Activated CD8-positive, alpha-beta memory T cell treated with anti-CD3 and anti-CD28 coated beads for 24 hours (primary cell): ENCODE data around the gene RETREG2.
A peak's percentile ranks its signal among the peaks of the same experiment; 100 is the strongest.
"Not testable (repeated sequence)": the region's sequence is repeated elsewhere in the genome, so short reads cannot be mapped to it uniquely, and the experiment has no call there.

ENCODE experiments used
- DNase-seq: peaks from one replicate; pipeline ENCODE4 v3.0.0-alpha.2; 2020

RETREG2 gene

DNA sequence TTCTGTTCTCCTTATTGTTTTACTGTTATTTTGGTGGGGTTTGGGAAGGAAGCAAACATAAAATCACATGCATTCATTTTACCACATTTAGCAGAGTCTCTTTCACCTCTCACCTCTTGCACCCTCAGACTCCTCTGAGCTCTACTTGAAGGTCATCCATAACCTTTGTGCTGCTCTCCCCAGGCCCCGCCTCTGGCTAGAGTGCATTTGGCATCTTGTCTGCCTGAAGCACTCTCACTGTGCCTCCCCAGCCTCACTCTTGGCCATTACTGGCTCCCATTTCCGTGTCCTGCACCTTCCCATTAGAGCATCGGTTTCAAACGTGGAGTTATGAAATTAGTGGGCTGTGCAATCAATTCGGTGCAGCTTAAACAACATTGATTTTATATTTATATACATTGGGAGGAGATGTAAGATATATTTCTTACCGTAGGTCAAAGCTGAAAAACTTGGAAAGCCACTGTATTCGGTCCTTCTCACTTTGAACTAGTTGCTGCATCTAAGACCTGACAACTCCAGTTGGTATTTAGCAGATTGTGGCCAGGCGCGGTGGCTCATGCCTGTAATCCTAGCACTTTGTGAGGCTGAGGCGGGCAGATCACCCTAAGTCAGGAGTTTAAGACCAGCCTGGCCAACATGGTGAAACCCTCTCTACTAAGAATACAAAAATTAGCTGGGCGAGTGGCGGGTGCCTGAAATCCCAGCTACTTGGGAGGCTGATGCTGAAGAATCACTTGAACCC lies 21.6 kb downstream of the RETREG2 start:
- DNase-seq: no peak

DNA sequence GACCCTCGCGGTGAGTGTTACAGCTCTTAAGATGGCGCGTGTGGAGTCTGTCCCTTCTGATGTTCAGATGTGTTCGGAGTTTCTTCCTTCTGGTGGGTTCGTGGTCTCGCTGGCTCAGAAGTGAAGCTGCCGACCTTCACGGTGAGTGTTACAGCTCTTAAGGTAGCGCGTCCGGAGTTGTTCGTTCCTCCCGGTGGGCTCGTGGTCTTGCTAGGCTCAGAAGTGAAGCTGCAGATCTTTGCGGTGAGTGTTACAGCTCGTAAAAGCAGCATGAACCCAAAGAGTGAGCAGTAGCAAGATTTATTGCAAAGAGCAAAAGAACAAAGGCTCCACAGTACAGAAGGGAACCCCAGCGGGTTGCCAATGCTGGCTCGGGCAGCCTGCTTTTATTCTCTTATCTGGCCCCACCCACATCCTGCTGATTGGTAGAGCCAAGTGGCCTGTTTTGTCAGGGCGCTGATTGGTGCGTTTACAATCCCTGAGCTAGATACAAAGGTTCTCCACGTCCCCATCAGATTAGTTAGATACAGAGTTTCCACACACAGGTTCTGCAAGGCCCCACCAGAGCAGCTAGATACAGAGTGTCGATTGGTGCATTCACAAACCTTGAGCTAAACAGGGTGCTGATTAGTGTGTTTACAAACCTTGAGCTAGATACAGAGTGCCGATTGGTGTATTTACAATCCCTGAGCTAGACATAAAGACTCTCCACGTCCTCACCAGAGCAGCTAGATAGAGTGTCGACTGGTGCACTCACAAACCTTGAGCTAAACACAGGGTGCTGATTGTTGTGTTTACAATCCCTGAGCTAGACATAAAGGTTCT lies 22.6 kb downstream of the RETREG2 start:
- DNase-seq: peak; percentile 83

DNA sequence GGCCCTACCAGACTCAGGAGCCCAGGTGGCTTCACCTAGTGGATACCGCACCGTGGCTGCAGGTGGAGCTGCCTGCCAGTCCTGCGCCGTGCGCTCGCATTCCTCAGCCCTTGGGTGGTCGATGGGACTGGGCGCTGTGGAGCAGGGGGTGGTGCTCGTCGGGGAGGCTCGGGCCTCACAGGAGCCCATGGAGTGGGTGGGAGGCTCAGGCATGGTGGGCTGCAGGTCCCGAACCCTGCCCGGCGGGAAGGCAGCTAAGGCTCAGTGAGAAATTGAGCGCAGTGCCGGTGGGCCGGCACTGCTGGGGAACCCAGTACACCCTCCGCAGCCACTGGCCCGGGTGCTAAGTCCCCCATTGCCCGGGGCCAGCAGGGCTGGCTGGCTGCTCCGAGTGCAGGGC lies 23.3 kb downstream of the RETREG2 start:
- DNase-seq: not testable (repeated sequence)

GRCh38 chr2:219204425-219205164 lies 26.5 kb downstream of the RETREG2 start:
- DNase-seq: no peak

DNA sequence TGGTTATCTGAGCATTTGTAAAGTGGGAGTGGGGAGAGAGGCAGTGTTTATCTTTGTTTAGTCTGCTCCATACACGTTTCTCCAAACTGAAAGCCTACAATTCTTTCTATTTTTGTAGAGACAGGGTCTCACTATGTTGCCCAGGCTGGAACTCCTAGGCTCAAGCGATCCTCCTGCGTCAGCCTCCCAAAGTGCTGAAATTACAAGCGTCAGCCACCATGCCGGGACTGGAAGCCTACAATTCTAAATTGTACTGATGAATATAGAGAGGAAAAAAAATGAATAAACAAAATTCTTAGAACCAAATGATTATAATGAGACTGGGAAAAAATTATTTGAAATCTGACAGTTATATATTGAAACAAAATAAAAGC lies 27.1 kb downstream of the RETREG2 start:
- DNase-seq: no peak

- DNase-seq: no peak
Measured at GRCh38 chr2:219205981-219206327, 27.9 kb downstream of the RETREG2 start.

DNA sequence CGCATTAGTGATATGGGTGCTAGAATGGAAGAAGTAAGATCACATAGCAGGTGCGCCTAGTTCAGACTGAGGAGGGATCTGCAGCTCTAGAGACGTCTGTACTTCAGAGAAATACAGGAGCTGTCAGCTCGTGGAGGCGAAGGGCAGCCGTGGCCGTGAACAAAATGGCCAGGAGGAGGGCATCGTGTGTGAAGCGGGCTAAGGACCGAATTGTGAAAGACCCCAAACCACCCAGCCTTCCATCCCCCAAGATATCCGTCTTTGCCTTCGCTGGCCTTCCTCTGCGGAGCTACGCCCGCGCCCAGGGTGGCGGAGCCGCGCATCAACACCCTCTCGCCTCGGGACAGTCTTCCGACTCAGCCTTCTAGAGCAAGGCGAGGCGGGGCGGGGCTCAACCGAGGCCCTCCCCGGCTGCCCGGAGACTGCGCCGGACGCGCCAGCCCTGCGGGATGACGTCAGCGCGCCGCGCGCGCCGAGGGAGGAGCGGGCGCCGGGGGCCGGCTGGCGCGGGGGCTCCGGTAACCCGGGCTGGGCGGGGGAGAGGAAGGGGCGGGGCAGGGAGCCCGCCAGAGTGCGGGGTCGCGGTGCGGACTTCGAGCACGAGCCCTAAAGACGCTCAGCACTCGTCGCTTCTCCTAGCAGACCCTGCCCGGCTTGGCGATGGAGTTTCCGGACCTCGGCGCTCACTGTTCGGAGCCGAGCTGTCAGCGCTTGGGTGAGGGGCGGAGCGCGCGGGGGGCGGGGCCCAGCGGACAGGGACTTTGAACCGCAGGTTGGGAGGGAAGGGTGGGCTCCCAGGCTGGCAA lies 28.5 kb downstream of the RETREG2 start, which contains the start of gene ZFAND2B:
ZFAND2B (plus strand) TSS at position 455 of the 806 bp plus-strand sequence; CDS start at position 661, 206 bp downstream.
- DNase-seq: peak; percentile 98

- DNase-seq: no peak
Measured at GRCh38 chr2:219207134-219207883, 29.2 kb downstream of the RETREG2 start.

GRCh38 chr2:219207884-219208740 lies 30.0 kb downstream of the RETREG2 start:
- DNase-seq: no peak

GRCh38 chr2:219209236-219210195 lies 31.4 kb downstream of the RETREG2 start:
- DNase-seq: no peak

- DNase-seq: no peak
Measured at GRCh38 chr2:219210196-219210885, 32.3 kb downstream of the RETREG2 start.

DNA sequence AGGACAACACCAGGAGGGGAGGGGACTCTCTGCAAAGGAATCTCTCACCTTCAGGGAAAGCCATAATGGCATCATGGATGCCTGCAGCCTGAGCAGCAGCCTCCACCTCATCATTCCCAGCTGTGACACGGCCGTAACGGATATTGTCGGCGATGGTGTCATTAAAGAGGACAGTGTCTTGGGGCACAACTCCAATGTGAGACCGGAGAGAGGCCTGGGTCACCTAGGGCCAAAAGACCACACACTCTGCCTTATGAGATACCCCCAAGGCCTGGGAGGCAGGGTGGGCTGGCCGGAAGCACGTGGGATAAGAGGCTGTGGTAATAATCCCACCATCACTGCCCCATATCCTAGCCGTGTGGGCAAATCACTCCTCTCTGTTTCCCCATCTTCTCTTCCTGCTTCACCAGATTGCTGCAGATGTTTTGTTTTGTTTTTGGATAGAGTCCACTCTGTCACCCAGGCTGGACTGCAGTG lies 32.8 kb downstream of the RETREG2 start:
- no peak for DNase-seq

DNA sequence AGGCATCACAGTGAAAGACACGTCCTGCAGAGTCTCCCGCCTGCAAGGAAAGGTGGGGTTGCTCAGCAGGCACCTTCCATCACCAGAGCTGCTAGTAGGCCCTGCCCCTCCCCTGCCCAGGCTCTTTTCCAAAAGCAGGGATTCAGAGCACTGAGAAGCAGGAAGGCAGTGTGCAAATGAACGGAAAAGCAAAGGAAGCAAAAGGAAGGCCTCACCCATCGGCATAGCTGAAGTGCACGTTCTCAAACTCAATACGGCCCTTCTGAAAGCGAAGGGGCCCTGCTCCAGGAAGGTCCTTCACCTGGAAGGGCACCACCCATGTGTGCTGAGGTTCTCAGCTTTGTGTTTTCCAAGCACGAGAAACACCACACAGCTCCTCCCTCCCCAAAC lies 34.9 kb downstream of the RETREG2 start:
- DNase-seq: no peak

- no peak for DNase-seq
Measured at GRCh38 chr2:219213486-219214071, 35.5 kb downstream of the RETREG2 start.

DNA sequence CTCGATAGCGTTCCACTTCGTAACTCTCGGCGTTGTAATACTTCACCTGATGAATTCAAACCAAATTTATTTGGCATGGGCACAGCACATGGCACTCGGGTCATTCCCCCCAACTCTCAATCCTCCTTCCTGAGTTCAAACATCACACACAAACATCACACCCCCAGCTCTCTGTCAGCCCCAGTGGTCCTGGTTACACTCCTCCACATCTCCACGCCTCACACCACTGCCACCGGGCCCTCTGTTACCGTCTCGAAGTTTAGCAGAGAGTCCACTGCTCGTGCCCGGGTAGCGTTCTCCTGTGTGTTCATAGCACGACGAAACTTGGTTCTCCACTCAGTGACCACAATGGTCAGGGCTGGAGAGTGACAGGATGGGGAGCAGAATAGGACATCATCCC lies 36.1 kb downstream of the RETREG2 start:
- no peak for DNase-seq

DNA sequence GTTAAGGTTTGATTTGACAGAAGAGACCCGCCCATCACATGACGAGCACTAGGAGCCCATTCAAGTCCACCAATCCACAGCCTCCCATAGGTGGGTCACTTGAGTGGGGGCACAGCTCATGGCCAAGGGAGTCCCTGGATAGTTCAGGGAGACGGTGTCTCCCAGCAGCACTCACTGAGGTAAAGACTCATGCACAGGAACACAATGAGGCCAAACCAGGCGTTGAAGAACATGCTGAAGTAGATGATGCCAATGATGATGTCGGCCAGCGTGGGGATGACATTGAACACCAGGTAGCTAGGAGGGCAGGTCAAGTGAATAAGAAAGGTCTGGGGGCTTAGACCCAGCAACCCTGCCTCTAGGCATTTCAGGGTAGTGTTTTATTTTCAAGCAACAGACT lies 36.7 kb downstream of the RETREG2 start:
- no peak for DNase-seq

DNA sequence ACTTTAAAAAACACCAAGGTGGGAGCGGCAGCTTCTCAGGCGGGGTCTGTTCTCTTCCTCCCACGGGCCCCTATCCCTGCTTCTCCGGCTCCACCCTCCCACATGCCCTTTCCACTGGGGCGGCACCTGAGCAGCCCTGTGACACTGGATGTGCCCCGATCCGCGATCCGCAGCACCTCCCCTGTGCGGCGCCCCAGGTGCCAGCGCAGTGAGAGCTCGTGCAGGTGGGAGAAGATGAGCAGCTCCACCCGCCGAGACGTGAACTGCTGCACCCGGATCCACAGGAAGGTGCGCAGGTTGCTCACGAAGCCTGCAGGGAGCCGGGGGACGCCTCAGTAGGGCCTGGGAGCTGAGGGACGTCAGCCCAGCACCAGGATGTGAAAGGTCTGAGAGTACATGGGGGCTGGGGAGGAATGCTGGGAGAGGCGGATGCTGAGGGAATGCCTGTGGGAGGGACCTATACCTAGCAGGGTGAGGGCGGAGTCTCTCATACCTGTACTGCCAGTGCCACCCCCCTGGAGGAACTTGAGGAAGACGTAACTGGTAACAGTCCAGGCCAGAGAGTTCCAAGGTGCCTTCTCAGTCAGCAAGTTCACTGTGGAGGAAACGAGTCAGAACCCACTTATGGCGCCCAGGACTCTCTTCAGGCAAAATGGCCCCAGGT lies 37.9 kb downstream of the RETREG2 start:
- no peak for DNase-seq

DNA sequence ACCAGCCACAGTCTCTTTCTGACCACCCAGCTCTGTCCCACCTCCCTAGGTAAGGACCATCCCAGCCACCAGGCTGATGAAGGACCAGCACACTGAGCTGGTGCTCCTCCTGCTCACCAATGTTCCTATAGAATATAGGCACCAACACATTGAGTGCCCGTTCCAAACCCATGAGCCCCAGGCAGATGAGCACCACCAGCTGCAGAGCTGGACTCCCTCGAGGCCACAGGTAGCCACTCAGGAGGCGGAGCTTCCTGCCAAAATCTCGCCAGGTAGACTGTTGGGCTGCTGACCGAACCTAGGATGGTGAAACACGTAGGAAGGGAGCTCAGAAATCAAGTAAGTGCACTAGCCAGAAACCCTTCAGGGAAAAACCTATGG lies 38.5 kb downstream of the RETREG2 start:
- no peak for DNase-seq
